ENCODE measurements around the gene SLC28A1. TPM values are rescaled to one million over a fixed set of nuclear protein-coding genes. Genes with fewer than 3 reads are reported as not detected.

SLC28A1 gene
- total RNA-seq, 4 donors from 2014 or later: 0.21 to 0.43 TPM; not detected in 2

- Histone ChIP-seq H3K27ac (no peak overlapping the region), H3K36me3 (no peaks in the 10 kb centered on the region), H3K4me1 (no peaks in the 10 kb centered on the region), H3K9me3 (no peaks in the 10 kb centered on the region), H3K4me3 (no peak overlapping the region), H3K27me3 (no peaks in the 10 kb centered on the region)
- DNase-seq: no peak
- intact Hi-C loops (cut with DNase I; ENCODE audit: low total_unique reads): loop anchor here (10.0 kb wide), 1 partner anchor 90 kb away; no protein-coding TSS in a partner anchor
- TF ChIP-seq POLR2A (IDR thresholded peaks at IDR 0.05) (no peak), CTCF (IDR thresholded peaks at IDR 0.05) (no peak)
These were observed 59.8 kb downstream of the SLC28A1 start for GRCh38 chr15:84944311-84944710.

- no peak overlapping the region for H3K4me3 ChIP-seq
- H3K4me1 ChIP-seq: no peaks in the 10 kb centered on the region
- TF ChIP-seq CTCF (IDR thresholded peaks at IDR 0.05) (no peak), POLR2A (IDR thresholded peaks at IDR 0.05) (no peak)
- H3K27me3 ChIP-seq: no peaks in the 10 kb centered on the region
- no peaks in the 10 kb centered on the region for H3K36me3 ChIP-seq
- intact Hi-C loops (cut with DNase I; ENCODE audit: low total_unique reads): loop anchor here (10.0 kb wide), 1 partner anchor 90 kb away; no protein-coding TSS in a partner anchor
- DNase-seq: no peak
- H3K9me3 ChIP-seq: no peaks in the 10 kb centered on the region
- no peak overlapping the region for H3K27ac ChIP-seq
These were observed 60.4 kb downstream of the SLC28A1 start for GRCh38 chr15:84944861-84945260.

- intact Hi-C loops (cut with DNase I; ENCODE audit: low total_unique reads): loop anchor here (10.0 kb wide), 1 partner anchor 92 kb away; no protein-coding TSS in a partner anchor
- H3K4me1 ChIP-seq: no peaks in the 10 kb centered on the region
- TF ChIP-seq POLR2A (IDR thresholded peaks at IDR 0.05) (no peak), CTCF (IDR thresholded peaks at IDR 0.05) (no peak)
- H3K9me3 ChIP-seq: no peaks in the 10 kb centered on the region
- H3K36me3 ChIP-seq: no peaks in the 10 kb centered on the region
- no peak overlapping the region for H3K4me3 ChIP-seq
- DNase-seq: no peak
- H3K27me3 ChIP-seq: no peaks in the 10 kb centered on the region
- H3K27ac ChIP-seq: no peak overlapping the region
These were observed 62.5 kb downstream of the SLC28A1 start for GRCh38 chr15:84946772-84947489.

- peak; percentile 45 to 49 for DNase-seq
- Histone ChIP-seq H3K4me1 (no peaks in the 10 kb centered on the region), H3K27ac (peak overlapping the region; percentile 21 to 39), H3K9me3 (no peaks in the 10 kb centered on the region), H3K36me3 (no peaks in the 10 kb centered on the region), H3K27me3 (no peaks in the 10 kb centered on the region), H3K4me3 (no peak overlapping the region)
- TF ChIP-seq POLR2A (IDR thresholded peaks at IDR 0.05) (no peak), CTCF (IDR thresholded peaks at IDR 0.05) (no peak)
- intact Hi-C loops (cut with DNase I; ENCODE audit: low total_unique reads): loop anchor here (10.0 kb wide), 1 partner anchor 93 kb away; no protein-coding TSS in a partner anchor
These were observed 63.7 kb downstream of the SLC28A1 start for GRCh38 chr15:84947947-84948830.
